H9 (cell line): ENCODE measurements around the gene PLXNB2. TPM values are rescaled to one million over a fixed set of nuclear protein-coding genes. Genes with fewer than 3 reads are reported as not detected.

ENCODE experiments used
- DNase-seq: peaks from one replicate; pipeline ENCODE4 v3.0.0-alpha.2; 2017
- H2AFZ ChIP-seq: one replicate; pipeline ENCODE4 v1.6.1; 2013; ENCODE audit warnings: mild to moderate bottlenecking, low read length, control low read depth, moderate library complexity
- H2AK5ac ChIP-seq: 2 replicates; pipeline ENCODE4 v1.6.1; 2013; ENCODE audit warnings: low read length, control low read depth, mixed read lengths; ENCODE audit not compliant: insufficient read length
- H2BK120ac ChIP-seq: one replicate; pipeline ENCODE4 v1.6.1; 2013; ENCODE audit warnings: low read depth, mild to moderate bottlenecking, low read length, control low read depth, inconsistent platforms; ENCODE audit not compliant: poor library complexity, severe bottlenecking
- H2BK12ac ChIP-seq: 2 replicates; pipeline ENCODE4 v1.6.1; 2013; ENCODE audit warnings: low read length, control low read depth, mixed read lengths, low read depth; ENCODE audit not compliant: insufficient read length
- H2BK15ac ChIP-seq: 2 replicates; pipeline ENCODE4 v1.6.1; 2013; ENCODE audit warnings: low read depth, low read length, control low read depth
- H2BK20ac ChIP-seq: one replicate; pipeline ENCODE4 v1.6.1; 2013; ENCODE audit warnings: low read depth, mild to moderate bottlenecking, low read length, control low read depth, inconsistent platforms; ENCODE audit not compliant: poor library complexity, severe bottlenecking
- H2BK5ac ChIP-seq: 2 replicates; pipeline ENCODE4 v1.6.1; 2013; ENCODE audit warnings: low read length, control low read depth, mixed read lengths; ENCODE audit not compliant: insufficient read length
- H3K14ac ChIP-seq: 2 replicates; pipeline ENCODE4 v1.6.1; 2013; ENCODE audit warnings: low read length, control low read depth; ENCODE audit not compliant: insufficient read depth
- H3K18ac ChIP-seq: 2 replicates; pipeline ENCODE4 v1.6.1; 2013; ENCODE audit warnings: low read depth, mild to moderate bottlenecking, mixed read lengths, low read length, control low read depth; ENCODE audit not compliant: insufficient read length
- H3K23ac ChIP-seq: 2 replicates; pipeline ENCODE4 v1.6.1; 2013; ENCODE audit warnings: low read length, control low read depth, mixed read lengths, low read depth; ENCODE audit not compliant: insufficient read length
- H3K23me2 ChIP-seq: 2 replicates; pipeline ENCODE4 v1.6.1; 2013; ENCODE audit warnings: low read depth, mild to moderate bottlenecking, mixed read lengths, low read length, control low read depth; ENCODE audit not compliant: insufficient read length, poor library complexity, severe bottlenecking
- H3K27ac ChIP-seq: 2 replicates; pipeline ENCODE4 v1.5.1; 2013; ENCODE audit warnings: low read length, control low read depth, mixed read lengths, low read depth; ENCODE audit not compliant: insufficient read length
- H3K27me3 ChIP-seq: 2 replicates; pipeline ENCODE4 v1.6.1; 2013; ENCODE audit warnings: low read length, control low read depth, inconsistent platforms; ENCODE audit not compliant: insufficient read depth
- H3K4ac ChIP-seq: 2 replicates; pipeline ENCODE4 v1.6.1; 2013; ENCODE audit warnings: low read depth, mild to moderate bottlenecking, control low read depth, inconsistent platforms, low read length, moderate library complexity
- H3K4me1 ChIP-seq: 2 replicates; pipeline ENCODE4 v1.6.1; 2013; ENCODE audit warnings: low read length, control low read depth, inconsistent platforms; ENCODE audit not compliant: insufficient read depth
- H3K4me2 ChIP-seq: 2 replicates; pipeline ENCODE4 v1.6.1; 2013; ENCODE audit warnings: low read length, control low read depth, mixed read lengths; ENCODE audit not compliant: insufficient read length, insufficient read depth
- H3K56ac ChIP-seq: 2 replicates; pipeline ENCODE4 v1.6.1; 2013; ENCODE audit warnings: low read depth, mild to moderate bottlenecking, mixed read lengths, low read length, control low read depth; ENCODE audit not compliant: insufficient read length
- H3K79me1 ChIP-seq: 2 replicates; pipeline ENCODE4 v1.6.1; 2013; ENCODE audit warnings: low read depth, mild to moderate bottlenecking, moderate library complexity, low read length, control low read depth, inconsistent platforms; ENCODE audit not compliant: insufficient read depth, poor library complexity, severe bottlenecking
- H3K79me2 ChIP-seq: 2 replicates; pipeline ENCODE4 v1.6.1; 2013; ENCODE audit warnings: low read length, control low read depth, inconsistent platforms; ENCODE audit not compliant: insufficient read depth
- H3K9ac ChIP-seq: 2 replicates; pipeline ENCODE4 v1.6.1; 2013; ENCODE audit warnings: low read length, control low read depth, mixed read lengths; ENCODE audit not compliant: insufficient read length; ENCODE audit errors: extremely low read depth
- H3K9me3 ChIP-seq: one replicate; pipeline ENCODE4 v1.6.1; 2013; ENCODE audit warnings: low read depth, low read length, inconsistent platforms; ENCODE audit not compliant: control insufficient read depth
- H3T11ph ChIP-seq: one replicate; pipeline ENCODE4 v1.6.1; 2013; ENCODE audit warnings: mild to moderate bottlenecking, low read length, control low read depth, inconsistent platforms
- H4K20me1 ChIP-seq: one replicate; pipeline ENCODE4 v1.6.1; 2013; ENCODE audit not compliant: control insufficient read depth, insufficient read length, insufficient read depth
- H4K5ac ChIP-seq: 2 replicates; pipeline ENCODE4 v1.6.1; 2013; ENCODE audit warnings: low read depth, mild to moderate bottlenecking, mixed read lengths, low read length, control low read depth; ENCODE audit not compliant: insufficient read length
- H4K8ac ChIP-seq: replicated peaks from 2 replicates; pipeline ENCODE4 v1.6.1; 2013; ENCODE audit warnings: low read length, control low read depth, mixed read lengths, low read depth; ENCODE audit not compliant: insufficient read length
- H4K91ac ChIP-seq: 2 replicates; pipeline ENCODE4 v1.6.1; 2013; ENCODE audit warnings: low read depth, mild to moderate bottlenecking, moderate library complexity, mixed read lengths, low read length, control low read depth; ENCODE audit not compliant: insufficient read length
- H3K27ac Mint-ChIP-seq, 3 experiments: 2 replicates in 2 of 3; 3 replicates in 1 of 3; pipeline ENCODE4 v1.8.0; 2020 to 2021; ENCODE audit warnings: mixed read lengths in 3 of 3, mild to moderate bottlenecking in 1 of 3, moderate library complexity in 1 of 3
- H3K27me3 Mint-ChIP-seq: 2 replicates; pipeline ENCODE4 v1.8.0; 2021; ENCODE audit warnings: low read depth, mild to moderate bottlenecking, moderate library complexity, mixed read lengths
- H3K36me3 Mint-ChIP-seq, 3 experiments: 2 replicates in 2 of 3; 3 replicates in 1 of 3; pipeline ENCODE4 v1.8.0; 2020 to 2021; ENCODE audit warnings: low read depth in 3 of 3, mixed read lengths in 3 of 3; ENCODE audit not compliant: insufficient read depth in 1 of 3
- H3K4me1 Mint-ChIP-seq, 2 experiments: 2 replicates each; pipeline ENCODE4 v1.8.0; 2020; ENCODE audit warnings: mixed read lengths in 2 of 2
- H3K4me3 Mint-ChIP-seq, 2 experiments: 2 replicates in 1 of 2; 3 replicates in 1 of 2; pipeline ENCODE4 v1.8.0; 2020 to 2021; ENCODE audit warnings: mild to moderate bottlenecking in 2 of 2, mixed read lengths in 2 of 2, moderate library complexity in 1 of 2
- H3K9me3 Mint-ChIP-seq, 2 experiments: 2 replicates in 1 of 2; 3 replicates in 1 of 2; pipeline ENCODE4 v1.8.0; 2020; ENCODE audit warnings: mild to moderate bottlenecking in 2 of 2, mixed read lengths in 2 of 2, moderate library complexity in 1 of 2
- WGBS: extraction: QIAGEN DNeasy Blood & Tissue Kit; methylation state at CpG from one replicate; pipeline ENCODE4 v1.1.7; 2013; ENCODE audit warnings: missing lambda C conversion rate, low lambda C conversion rate, mixed read lengths; ENCODE audit not compliant: insufficient read length; ENCODE audit errors: extremely low coverage; 5-methylcytosine and 5-hydroxymethylcytosine counted together
- total RNA-seq: library from RNA; stranded (reverse); gene quantifications from 2 replicates; pipeline ENCODE4 v1.2.1, GENCODE V29; 2021
- TF ChIP-seq, protein P1 (sequence below): fragments of 200-600 bp; sonication (generic); conservative IDR thresholded peaks from 3 replicates; pipeline ENCODE4 v1.8.0; 2021; ENCODE audit warnings: antibody characterized with exemption, mild to moderate bottlenecking

Gene PLXNB2
- total RNA-seq, 1 experiment from 2014 or later: 87.6 TPM

- peak within 1 kb of the TSS; percentile 38 for H3K4me2 ChIP-seq
- peaks cover 2 to 12% of the 10 kb centered on the region in 2 experiments; a peak in 3 of 4 replicates for H3K4me1 Mint-ChIP-seq
- H4K8ac ChIP-seq: no peak within 1 kb of the TSS
- H3K4me1 ChIP-seq: no peaks in the 10 kb centered on the region
- H3K18ac ChIP-seq: no peak within 1 kb of the TSS
- no peak within 1 kb of the TSS for H3K27ac Mint-ChIP-seq
- H2BK15ac ChIP-seq: no peak within 1 kb of the TSS
- no peak within 1 kb of the TSS for H4K91ac ChIP-seq
- H3K4me3 Mint-ChIP-seq: peak within 1 kb of the TSS; percentile 52 to 74
- H4K5ac ChIP-seq: no peak within 1 kb of the TSS
- no CpG with 5 or more reads among the region's 92 CpGs for WGBS
- H2AFZ ChIP-seq: no peak within 1 kb of the TSS
- TF ChIP-seq, protein P1, sequence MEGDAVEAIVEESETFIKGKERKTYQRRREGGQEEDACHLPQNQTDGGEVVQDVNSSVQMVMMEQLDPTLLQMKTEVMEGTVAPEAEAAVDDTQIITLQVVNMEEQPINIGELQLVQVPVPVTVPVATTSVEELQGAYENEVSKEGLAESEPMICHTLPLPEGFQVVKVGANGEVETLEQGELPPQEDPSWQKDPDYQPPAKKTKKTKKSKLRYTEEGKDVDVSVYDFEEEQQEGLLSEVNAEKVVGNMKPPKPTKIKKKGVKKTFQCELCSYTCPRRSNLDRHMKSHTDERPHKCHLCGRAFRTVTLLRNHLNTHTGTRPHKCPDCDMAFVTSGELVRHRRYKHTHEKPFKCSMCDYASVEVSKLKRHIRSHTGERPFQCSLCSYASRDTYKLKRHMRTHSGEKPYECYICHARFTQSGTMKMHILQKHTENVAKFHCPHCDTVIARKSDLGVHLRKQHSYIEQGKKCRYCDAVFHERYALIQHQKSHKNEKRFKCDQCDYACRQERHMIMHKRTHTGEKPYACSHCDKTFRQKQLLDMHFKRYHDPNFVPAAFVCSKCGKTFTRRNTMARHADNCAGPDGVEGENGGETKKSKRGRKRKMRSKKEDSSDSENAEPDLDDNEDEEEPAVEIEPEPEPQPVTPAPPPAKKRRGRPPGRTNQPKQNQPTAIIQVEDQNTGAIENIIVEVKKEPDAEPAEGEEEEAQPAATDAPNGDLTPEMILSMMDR: no peak
- peaks cover 2 to 3% of the 10 kb centered on the region in 2 experiments; a peak in 2 of 5 replicates for H3K9me3 Mint-ChIP-seq
- H3K27me3 ChIP-seq: peaks cover 15% of the 10 kb centered on the region; the same call in 1 of the 2 replicates
- H3K14ac ChIP-seq: no peak within 1 kb of the TSS
- H3K9ac ChIP-seq: no peak within 1 kb of the TSS
- H3K23ac ChIP-seq: no peak within 1 kb of the TSS
- peaks cover 5% of the 10 kb centered on the region for H3K23me2 ChIP-seq
- no peak within 1 kb of the TSS for H2BK12ac ChIP-seq
- H3K4ac ChIP-seq: no peak within 1 kb of the TSS
- H3K27me3 Mint-ChIP-seq: peaks cover 62% of the 10 kb centered on the region
- DNase-seq: no peak
- H2BK120ac ChIP-seq: no peak within 1 kb of the TSS
- no peak within 1 kb of the TSS for H2AK5ac ChIP-seq
- H3T11ph ChIP-seq: no peak within 1 kb of the TSS
- H2BK5ac ChIP-seq: no peak within 1 kb of the TSS
- H3K36me3 Mint-ChIP-seq: peaks cover 3 to 11% (median 7%) of the 10 kb centered on the region in 3 experiments; a peak in 6 of 7 replicates
- H4K20me1 ChIP-seq: no peaks in the 10 kb centered on the region
- H3K79me1 ChIP-seq: no peaks in the 10 kb centered on the region
- no peaks in the 10 kb centered on the region for H3K79me2 ChIP-seq
- H3K27ac ChIP-seq: no peak within 1 kb of the TSS
- no peak within 1 kb of the TSS for H2BK20ac ChIP-seq
- H3K9me3 ChIP-seq: no peaks in the 10 kb centered on the region
- no peak within 1 kb of the TSS for H3K56ac ChIP-seq
These were observed 37.3 kb downstream of the PLXNB2 start, which contains the start of gene MAPK11 for GRCh38 chr22:50269970-50270665. Gene MAPK11, minus strand, starts transcription at chr22:50270380. Its CDS starts 88 bp downstream, at chr22:50270292.
